Upper lobe of left lung (tissue), 4 donors: Measurements from ENCODE around the gene ACVRL1.

Experiments
- CTCF ChIP-seq, 6 experiments: fragments of 450-650 bp in 4 of 6; fragments of 200-600 bp in 2 of 6; sonication (generic) in 2 of 6; IDR thresholded peaks; one replicate each; pipeline ENCODE4 v1.5.1; 2016 to 2019; ENCODE audit warnings: antibody characterized with exemption in 6 of 6
- POLR2AphosphoS5 ChIP-seq, 2 donors: sonication (generic); formaldehyde crosslinking; IDR thresholded peaks; one replicate each; pipeline ENCODE4 v1.5.1; 2017; ENCODE audit warnings: antibody characterized with exemption in 2 of 2

GRCh38 chr12:51972422-51972812 is 65.1 kb downstream of the ACVRL1 start:
- TF ChIP-seq POLR2AphosphoS5 (IDR thresholded peaks at IDR 0.05): no peak
- no peak for TF ChIP-seq CTCF (IDR thresholded peaks at IDR 0.05)
